T-cell (primary cell): ENCODE data around the gene TMEM38A. TPM values are rescaled to one million over a fixed set of nuclear protein-coding genes. Genes with fewer than 3 reads are reported as not detected.

Source experiments
- ATAC-seq, 4 experiments: fragments of 200-7000 bp in 3 of 4; fragments of 150-1000 bp in 1 of 4; cut with Tn5 transposase; replicated peaks in 1 of 4; 1 replicate in 3 of 4; 2 replicates in 1 of 4; pipeline ENCODE4 v1.10.0; 2021; ENCODE audit warnings: moderate library complexity in 3 of 4, mild to moderate bottlenecking in 2 of 4, moderate number of reproducible peaks in 1 of 4
- CTCF ChIA-PET, 2 donors: fragments of 300-600 bp; sonication (Branson Sonifier 250); formaldehyde crosslinking; loops; one replicate each; lab custom pipeline; 2022; ENCODE audit warnings: antibody characterized with exemption in 2 of 2; lab: Charles Lee
- POLR2A ChIA-PET, 2 donors: fragments of 300-600 bp; sonication (Branson Sonifier 250); formaldehyde crosslinking; loops; one replicate each; lab custom pipeline; 2022; ENCODE audit warnings: antibody characterized with exemption in 2 of 2; lab: Charles Lee
- DNase-seq, 35 experiments: peaks; one replicate each; pipeline versions ENCODE4 v3.0.0 to v3.0.0-alpha.2; 2013 to 2023
- H3K27ac ChIP-seq: one replicate; pipeline ENCODE4 v1.5.1; 2013; ENCODE audit warnings: low read length
- H3K27me3 ChIP-seq, 2 experiments: replicated peaks in 1 of 2; 1 replicate in 1 of 2; 2 replicates in 1 of 2; pipeline versions ENCODE4 v1.6.1 to v1.7.0; 2013; ENCODE audit warnings: low read length in 1 of 2, mixed read lengths in 1 of 2; ENCODE audit not compliant: control insufficient read depth in 2 of 2, insufficient read depth in 2 of 2; ENCODE audit errors: extremely low read depth in 1 of 2
- H3K36me3 ChIP-seq, 2 donors: 1 replicate in 1 of 2; 2 replicates in 1 of 2; pipeline versions ENCODE4 v1.6.1 to v1.7.0; 2013; ENCODE audit warnings: low read length in 1 of 2; ENCODE audit not compliant: control insufficient read depth in 2 of 2, insufficient read depth in 1 of 2; ENCODE audit errors: extremely low read depth in 1 of 2
- H3K4me1 ChIP-seq, 2 experiments: 1 replicate in 1 of 2; 2 replicates in 1 of 2; pipeline versions ENCODE4 v1.6.1 to v1.7.0; 2013; ENCODE audit warnings: low read length in 2 of 2, mixed read lengths in 1 of 2; ENCODE audit not compliant: insufficient read depth in 2 of 2, control insufficient read depth in 1 of 2; ENCODE audit errors: extremely low read depth in 1 of 2
- H3K4me3 ChIP-seq, 2 donors: 1 replicate in 1 of 2; 2 replicates in 1 of 2; pipeline versions ENCODE4 v1.5.1 to v1.7.0; 2013; ENCODE audit warnings: mild to moderate bottlenecking in 2 of 2, low read length in 1 of 2, moderate library complexity in 1 of 2; ENCODE audit not compliant: control insufficient read depth in 1 of 2; ENCODE audit errors: extremely low read depth in 1 of 2
- H3K9me3 ChIP-seq: 2 replicates; pipeline ENCODE4 v1.7.0; 2013
- H3K27ac Mint-ChIP-seq, 2 donors: one replicate each; pipeline ENCODE4 v1.8.0; 2020 to 2021; ENCODE audit warnings: mild to moderate bottlenecking in 2 of 2, mixed read lengths in 2 of 2
- H3K27me3 Mint-ChIP-seq, 2 donors: one replicate each; pipeline ENCODE4 v1.8.0; 2021 to 2022; ENCODE audit warnings: mixed read lengths in 2 of 2
- H3K36me3 Mint-ChIP-seq: one replicate; pipeline ENCODE4 v1.8.0; 2021; ENCODE audit warnings: mixed read lengths
- H3K4me1 Mint-ChIP-seq, 3 donors: one replicate each; pipeline ENCODE4 v1.8.0; 2020 to 2022; ENCODE audit warnings: mixed read lengths in 3 of 3, mild to moderate bottlenecking in 1 of 3
- H3K4me3 Mint-ChIP-seq, 3 donors: one replicate each; pipeline ENCODE4 v1.8.0; 2020 to 2022; ENCODE audit warnings: mild to moderate bottlenecking in 3 of 3, mixed read lengths in 3 of 3, moderate library complexity in 3 of 3
- H3K9me3 Mint-ChIP-seq, 3 donors: one replicate each; pipeline ENCODE4 v1.8.0; 2020 to 2022; ENCODE audit warnings: mixed read lengths in 3 of 3
- WGBS: methylation state at CpG from one replicate; pipeline ENCODE4 v1.1.5; 2013; ENCODE audit warnings: missing lambda C conversion rate; ENCODE audit not compliant: insufficient coverage; 5-methylcytosine and 5-hydroxymethylcytosine counted together
- total RNA-seq, 35 experiments: library from RNA in 6 of 35; stranded (reverse) in 6 of 35; fragments of 120-200 nt in 1 of 35; gene quantifications; one replicate each; pipeline versions ENCODE4 v1.2.1 to v1.2.4 and lab custom pipeline; 2013 to 2026

The TMEM38A gene, protein sequence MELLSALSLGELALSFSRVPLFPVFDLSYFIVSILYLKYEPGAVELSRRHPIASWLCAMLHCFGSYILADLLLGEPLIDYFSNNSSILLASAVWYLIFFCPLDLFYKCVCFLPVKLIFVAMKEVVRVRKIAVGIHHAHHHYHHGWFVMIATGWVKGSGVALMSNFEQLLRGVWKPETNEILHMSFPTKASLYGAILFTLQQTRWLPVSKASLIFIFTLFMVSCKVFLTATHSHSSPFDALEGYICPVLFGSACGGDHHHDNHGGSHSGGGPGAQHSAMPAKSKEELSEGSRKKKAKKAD
- total RNA-seq (1 to 10 TPM in 2 of 5 donors, under 1 TPM in 3; 0.45 to 2.0 (median 0.77) TPM), total RNA-seq (lab: John Stamatoyannopoulos, UW) (0.08 to 1.6 (median 0.57) reads per million in 29 experiments)
- 0.53 TPM for total RNA-seq (2013)

DNA sequence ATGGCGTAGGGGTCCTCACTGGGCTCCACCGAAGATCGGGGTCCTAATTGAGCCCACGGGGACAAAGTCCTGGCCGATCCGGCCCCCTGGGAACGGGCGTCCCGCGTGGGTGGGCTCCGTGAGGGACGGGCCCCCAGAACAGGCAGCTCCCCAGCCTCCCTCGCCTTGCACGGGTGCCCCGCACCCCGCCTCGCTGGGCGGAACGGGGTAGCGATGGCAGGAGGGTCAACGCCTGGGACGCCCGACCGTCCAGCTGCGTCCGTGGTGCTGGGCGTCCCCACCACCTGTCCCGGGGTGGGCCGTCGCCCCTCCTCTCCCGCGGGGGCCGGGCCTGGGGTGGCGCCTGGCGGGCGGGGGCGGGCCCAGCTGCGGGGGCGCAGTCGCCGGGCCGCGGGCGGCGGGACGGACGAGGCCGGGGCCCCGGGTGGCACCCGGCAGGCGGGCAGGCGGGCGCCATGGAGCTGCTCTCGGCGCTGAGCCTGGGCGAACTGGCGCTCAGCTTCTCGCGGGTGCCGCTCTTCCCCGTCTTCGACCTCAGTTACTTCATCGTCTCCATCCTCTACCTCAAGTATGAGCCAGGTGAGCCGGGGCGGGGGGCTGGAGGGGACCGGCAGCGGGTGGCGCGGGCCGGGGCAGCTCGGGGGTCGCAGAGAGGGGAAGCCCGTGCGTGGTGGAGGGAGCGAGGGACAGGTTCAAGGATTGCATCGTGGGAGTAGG, at the start of gene TMEM38A:
Gene TMEM38A, plus strand, starts transcription at position 377 of the 717 bp plus-strand sequence. Its CDS starts 79 bp downstream, at position 456.
- Histone ChIP-seq H3K36me3 (peaks cover 11 to 27% of the 10 kb centered on the region in 2 donors), H3K4me3 (peak within 1 kb of the TSS; percentile 91 to 98), H3K27me3 (peaks cover 0 to 7% of the 10 kb centered on the region in 2 experiments), H3K27ac (peak within 1 kb of the TSS; percentile 74), H3K9me3 (no peaks in the 10 kb centered on the region), H3K4me1 (peaks cover 7 to 48% of the 10 kb centered on the region in 2 experiments)
- Mint-ChIP-seq H3K27me3 (no peaks in the 10 kb centered on the region), H3K36me3 (peaks cover 17% of the 10 kb centered on the region), H3K9me3 (no peaks in the 10 kb centered on the region), H3K4me1 (peaks cover 28 to 50% (median 43%) of the 10 kb centered on the region in 3 donors), H3K4me3 (peak within 1 kb of the TSS; percentile 93 to 98 (median 93)), H3K27ac (peak within 1 kb of the TSS; percentile 94 to 100)
- ATAC-seq, result peak in 2 of 4 experiments; percentile 10 to 12
- peak in 26 of 35 experiments; percentile 0 to 61 (median 16) for DNase-seq
- under 1% methylated on average over 64 of the region's 76 CpGs for WGBS
- CTCF ChIA-PET, result interaction anchor here in 1 of 2 donors (0.7 to 1.1 kb wide), 3 partner anchors 8 to 165 kb away, joined by 3 to 4 read pairs (median 3); partner anchors contain the start of genes C19orf44 and CALR3
- POLR2A ChIA-PET, result interaction anchor here in 1 of 2 donors (0.7 to 1.1 kb wide), 2 partner anchors 95 to 1198 kb away, joined by 5 to 7 read pairs; no protein-coding TSS in a partner anchor

DNA sequence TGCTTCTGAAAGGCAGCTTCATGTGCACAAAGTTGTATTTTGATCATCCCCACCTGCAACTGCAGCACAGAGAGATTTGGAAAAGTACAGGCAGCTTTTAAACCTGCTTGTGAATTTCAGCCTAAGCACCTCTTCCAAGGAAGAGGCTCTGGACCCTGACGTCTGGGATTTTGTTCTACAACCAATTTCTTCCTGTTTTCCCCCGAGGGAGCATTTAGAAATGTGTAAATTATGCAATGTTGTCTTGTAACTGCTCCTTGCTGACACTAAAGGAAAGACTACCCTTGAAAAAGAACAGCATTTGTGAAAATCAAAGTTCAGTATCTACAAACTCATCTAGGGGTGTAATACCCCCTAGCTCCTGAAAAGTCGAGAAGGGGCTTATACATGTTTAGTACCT, 48.3 kb upstream of the TMEM38A start:
- no peaks in the 10 kb centered on the region for H3K9me3 ChIP-seq
- H3K36me3 ChIP-seq, result peaks cover 0 to 3% of the 10 kb centered on the region in 2 donors
- no peaks in the 10 kb centered on the region for H3K27me3 ChIP-seq
- ChIA-PET CTCF (interaction anchor here (0.6 to 0.7 kb wide), 2 partner anchors 28 to 176 kb away, joined by 3 read pairs; no protein-coding TSS in a partner anchor), POLR2A (no interaction called here)
- H3K36me3 Mint-ChIP-seq, result no peaks in the 10 kb centered on the region
- ATAC-seq (no peak), DNase-seq (no peak)
- H3K4me3 ChIP-seq, result no peak overlapping the region
- WGBS, result no CpG with 5 or more reads among the region's 3 CpGs
- H3K9me3 Mint-ChIP-seq, result no peaks in the 10 kb centered on the region
- H3K27ac Mint-ChIP-seq, result no peak overlapping the region
- no peaks in the 10 kb centered on the region for H3K27me3 Mint-ChIP-seq
- peaks cover 12 to 51% of the 10 kb centered on the region in 2 experiments for H3K4me1 ChIP-seq
- peaks cover 64 to 84% (median 84%) of the 10 kb centered on the region in 3 donors for H3K4me1 Mint-ChIP-seq
- H3K27ac ChIP-seq, result no peak overlapping the region
- H3K4me3 Mint-ChIP-seq, result no peak overlapping the region

DNA sequence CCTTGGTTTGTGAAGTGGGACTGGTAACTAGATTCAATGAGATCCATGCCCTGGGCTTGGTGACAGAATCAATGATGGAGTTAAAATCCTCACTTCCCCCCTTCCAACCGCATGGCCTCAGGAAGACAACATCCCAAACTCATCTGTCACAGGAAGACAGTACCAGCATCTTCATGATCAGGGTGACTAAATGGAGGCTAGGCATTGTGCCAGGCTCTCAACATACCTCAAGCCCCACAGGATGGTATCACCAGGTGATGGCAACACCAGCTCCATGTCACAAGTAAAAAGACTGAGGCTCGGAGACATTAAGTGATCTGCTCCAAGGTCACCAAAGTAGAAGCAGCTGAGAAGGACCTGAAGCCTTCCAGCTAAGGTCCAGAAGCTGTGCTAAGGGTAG, 47.1 kb upstream of the TMEM38A start:
- Histone ChIP-seq H3K27me3 (no peaks in the 10 kb centered on the region), H3K27ac (no peak overlapping the region), H3K9me3 (no peaks in the 10 kb centered on the region), H3K36me3 (no peaks in the 10 kb centered on the region), H3K4me1 (peaks cover 12 to 54% of the 10 kb centered on the region in 2 experiments), H3K4me3 (no peak overlapping the region)
- WGBS, result 92% methylated on average over 2 of the region's 2 CpGs
- ATAC-seq (no peak), DNase-seq (no peak)
- ChIA-PET POLR2A (no interaction called here), CTCF (no interaction called here)
- Mint-ChIP-seq H3K4me3 (no peak overlapping the region), H3K9me3 (no peaks in the 10 kb centered on the region), H3K27ac (peak overlapping the region in 1 of 2 donors; percentile 31), H3K27me3 (no peaks in the 10 kb centered on the region), H3K4me1 (peaks cover 64 to 84% (median 84%) of the 10 kb centered on the region in 3 donors), H3K36me3 (no peaks in the 10 kb centered on the region)

DNA sequence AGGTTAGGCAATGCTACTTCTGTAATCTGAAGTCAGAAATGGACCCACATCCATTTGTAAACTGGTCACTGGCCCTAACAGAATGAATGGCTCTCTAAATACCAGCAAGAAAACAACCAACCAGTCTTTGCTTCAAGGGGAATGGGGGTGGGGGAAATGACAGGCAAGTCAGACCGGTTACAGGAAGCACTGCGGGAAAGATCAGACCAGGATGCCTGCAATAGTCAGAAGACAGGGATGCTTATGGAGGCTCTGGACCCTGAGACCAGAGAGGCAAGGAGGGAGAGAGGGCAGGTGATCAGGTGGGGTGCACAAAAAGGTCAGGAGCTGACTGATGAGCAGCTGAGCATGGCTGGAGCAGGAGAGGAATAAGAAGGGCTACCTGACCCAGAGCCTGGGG, 46.0 kb upstream of the TMEM38A start:
- no peaks in the 10 kb centered on the region for H3K36me3 ChIP-seq
- Mint-ChIP-seq H3K27ac (peak overlapping the region; percentile 4 to 53), H3K4me3 (peak overlapping the region in 1 of 3 donors; percentile 62), H3K4me1 (peaks cover 69 to 92% (median 88%) of the 10 kb centered on the region in 3 donors), H3K9me3 (no peaks in the 10 kb centered on the region), H3K36me3 (no peaks in the 10 kb centered on the region), H3K27me3 (no peaks in the 10 kb centered on the region)
- peaks cover 12 to 60% of the 10 kb centered on the region in 2 experiments for H3K4me1 ChIP-seq
- DNase-seq (no peak), ATAC-seq (peak in 1 of 4 experiments; percentile 15)
- peak overlapping the region in 1 of 2 donors; percentile 19 for H3K4me3 ChIP-seq
- WGBS, result 30% methylated on average over 2 of the region's 2 CpGs
- ChIA-PET POLR2A (interaction anchor here in 1 of 2 donors (0.7 kb wide), 1 partner anchor 1638 kb away, joined by 3 read pairs; no protein-coding TSS in a partner anchor), CTCF (interaction anchor here in 1 of 2 donors (0.6 kb wide), 1 partner anchor 1749 kb away, joined by 4 read pairs; no protein-coding TSS in a partner anchor)
- no peak overlapping the region for H3K27ac ChIP-seq
- no peaks in the 10 kb centered on the region for H3K27me3 ChIP-seq
- H3K9me3 ChIP-seq, result no peaks in the 10 kb centered on the region

DNA sequence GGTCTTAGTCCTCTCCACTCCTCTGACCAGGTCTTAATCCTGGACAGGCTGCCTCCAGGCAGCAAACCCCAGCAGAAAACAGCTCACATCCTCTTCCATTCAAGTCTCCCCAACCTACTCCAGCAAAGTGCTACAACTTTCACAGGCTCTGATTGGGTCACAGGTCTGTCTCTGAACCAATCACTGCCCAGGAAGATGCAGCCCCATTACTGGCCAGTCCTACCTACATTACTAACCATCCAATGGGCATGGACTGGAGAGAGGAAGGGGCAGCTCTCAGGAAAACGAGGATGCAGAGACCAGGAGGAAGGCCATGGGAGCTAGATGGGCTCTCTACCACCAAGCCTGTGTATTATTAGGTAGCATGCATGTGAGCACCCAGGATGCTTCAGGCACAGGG, 45.1 kb upstream of the TMEM38A start:
- peak overlapping the region; percentile 4 to 11 for H3K27ac Mint-ChIP-seq
- H3K27me3 ChIP-seq, result no peaks in the 10 kb centered on the region
- peaks cover 70 to 95% (median 90%) of the 10 kb centered on the region in 3 donors for H3K4me1 Mint-ChIP-seq
- H3K4me3 ChIP-seq, result no peak overlapping the region
- peaks cover 12 to 60% of the 10 kb centered on the region in 2 experiments for H3K4me1 ChIP-seq
- ChIA-PET CTCF (interaction anchor here in 1 of 2 donors (0.7 kb wide), 1 partner anchor 19 kb away, joined by 3 read pairs; no protein-coding TSS in a partner anchor), POLR2A (interaction anchor here in 1 of 2 donors (0.6 kb wide), 1 partner anchor 53 kb away, joined by 3 read pairs; no protein-coding TSS in a partner anchor)
- no peak for DNase-seq
- no peaks in the 10 kb centered on the region for H3K9me3 ChIP-seq
- H3K4me3 Mint-ChIP-seq, result no peak overlapping the region
- 75% methylated on average over 1 of the region's 1 CpG for WGBS
- ATAC-seq, result peak in 2 of 4 experiments; percentile 16 to 19
- no peaks in the 10 kb centered on the region for H3K36me3 ChIP-seq
- no peaks in the 10 kb centered on the region for H3K36me3 Mint-ChIP-seq
- H3K27me3 Mint-ChIP-seq, result no peaks in the 10 kb centered on the region
- H3K9me3 Mint-ChIP-seq, result no peaks in the 10 kb centered on the region
- no peak overlapping the region for H3K27ac ChIP-seq
